Loucy (cell line): ENCODE measurements around the gene PDGFRB.

Experiments used
- H2AFZ ChIP-seq: fragments of 200-600 bp; sonication (generic); 2 replicates; pipeline ENCODE4 v1.6.0; 2016; ENCODE audit warnings: antibody characterized with exemption, mild to moderate bottlenecking, low read length, moderate library complexity
- H3F3A ChIP-seq: fragments of 200-600 bp; 2 replicates; pipeline ENCODE4 v1.6.0; 2016; ENCODE audit warnings: antibody characterized with exemption, low read depth, mild to moderate bottlenecking
- H3K27me3 ChIP-seq: fragments of 200-600 bp; sonication (generic); 2 replicates; pipeline ENCODE4 v1.6.1; 2014; ENCODE audit warnings: low read length, mild to moderate bottlenecking; ENCODE audit not compliant: insufficient read depth, poor library complexity, severe bottlenecking
- H3K36me3 ChIP-seq: fragments of 200-600 bp; sonication (generic); 2 replicates; pipeline ENCODE4 v1.6.1; 2016; ENCODE audit warnings: low read length; ENCODE audit not compliant: insufficient read depth
- H3K4me1 ChIP-seq: fragments of 200-600 bp; sonication (generic); 2 replicates; pipeline ENCODE4 v1.5.1; 2014; ENCODE audit warnings: low read length, mild to moderate bottlenecking; ENCODE audit not compliant: insufficient read depth, poor library complexity, severe bottlenecking
- H3K4me2 ChIP-seq: fragments of 200-600 bp; sonication (generic); 2 replicates; pipeline ENCODE4 v1.6.0; 2014; ENCODE audit warnings: antibody characterized with exemption, low read length, low read depth, mild to moderate bottlenecking; ENCODE audit not compliant: poor library complexity, severe bottlenecking
- H3K4me3 ChIP-seq: fragments of 200-600 bp; sonication (generic); 2 replicates; pipeline ENCODE4 v1.5.1; 2014; ENCODE audit warnings: low read length, mild to moderate bottlenecking, mixed read lengths; ENCODE audit not compliant: poor library complexity, severe bottlenecking
- H3K79me2 ChIP-seq: fragments of 200-600 bp; sonication (generic); 2 replicates; pipeline ENCODE4 v1.6.1; 2014; ENCODE audit warnings: low read length; ENCODE audit not compliant: insufficient read depth
- H3K9ac ChIP-seq: fragments of 200-600 bp; sonication (generic); 2 replicates; pipeline ENCODE4 v1.6.0; 2014; ENCODE audit warnings: mild to moderate bottlenecking, low read depth, low read length, moderate library complexity; ENCODE audit not compliant: poor library complexity, severe bottlenecking
- H3K9me2 ChIP-seq: fragments of 200-600 bp; sonication (generic); replicated peaks from 2 replicates; pipeline ENCODE4 v1.6.1; 2016; ENCODE audit warnings: low read depth, low read length, mixed read lengths
- H3K9me3 ChIP-seq: fragments of 200-600 bp; sonication (generic); 2 replicates; pipeline ENCODE4 v1.6.1; 2014; ENCODE audit warnings: mild to moderate bottlenecking, antibody characterized with exemption, low read length, low read depth; ENCODE audit not compliant: insufficient read depth
- H4K20me1 ChIP-seq: fragments of 200-600 bp; sonication (generic); 2 replicates; pipeline ENCODE4 v1.6.0; 2014; ENCODE audit warnings: antibody characterized with exemption, low read length, mild to moderate bottlenecking; ENCODE audit not compliant: insufficient read depth, poor library complexity, severe bottlenecking
- CTCF ChIP-seq: fragments of 200-600 bp; sonication (generic); conservative IDR thresholded peaks from 2 replicates; pipeline ENCODE4 v1.5.1; 2014; ENCODE audit warnings: mild to moderate bottlenecking, antibody characterized with exemption, low read length
- EZH2phosphoT487 ChIP-seq: fragments of 200-600 bp; IDR thresholded peaks from 2 replicates; pipeline ENCODE4 v1.6.1; 2018; ENCODE audit warnings: antibody characterized with exemption, mild to moderate bottlenecking, moderate library complexity, borderline replicate concordance

The PDGFRB gene

GRCh38 chr5:150148117-150148927 lies 7.3 kb downstream of the PDGFRB start:
- Histone ChIP-seq H3K4me2 (no peak overlapping the region), H3K36me3 (no peaks in the 10 kb centered on the region), H3K27me3 (no peaks in the 10 kb centered on the region), H3K9me2 (no peaks in the 10 kb centered on the region), H3K9me3 (no peaks in the 10 kb centered on the region), H2AFZ (no peak overlapping the region), H4K20me1 (no peaks in the 10 kb centered on the region), H3F3A (no peaks in the 10 kb centered on the region), H3K4me3 (no peak overlapping the region), H3K4me1 (no peaks in the 10 kb centered on the region), H3K9ac (no peak overlapping the region), H3K79me2 (no peaks in the 10 kb centered on the region)
- TF ChIP-seq EZH2phosphoT487 (no peak), CTCF (no peak)

GRCh38 chr5:150147670-150148069 lies 8.0 kb downstream of the PDGFRB start:
- no peak overlapping the region for H3K4me3 ChIP-seq
- H3K4me1 ChIP-seq = no peaks in the 10 kb centered on the region
- TF ChIP-seq CTCF (no peak), EZH2phosphoT487 (no peak)
- H3K36me3 ChIP-seq = no peaks in the 10 kb centered on the region
- H3K9me2 ChIP-seq = no peaks in the 10 kb centered on the region
- H3K79me2 ChIP-seq = no peaks in the 10 kb centered on the region
- H3K4me2 ChIP-seq = no peak overlapping the region
- no peak overlapping the region for H2AFZ ChIP-seq
- H3K27me3 ChIP-seq = no peaks in the 10 kb centered on the region
- H4K20me1 ChIP-seq = no peaks in the 10 kb centered on the region
- H3K9ac ChIP-seq = no peak overlapping the region
- no peaks in the 10 kb centered on the region for H3K9me3 ChIP-seq
- H3F3A ChIP-seq = no peaks in the 10 kb centered on the region

GRCh38 chr5:150146862-150147601 lies 8.6 kb downstream of the PDGFRB start:
- no peak overlapping the region for H3K9ac ChIP-seq
- no peak overlapping the region for H2AFZ ChIP-seq
- H3K4me1 ChIP-seq = no peaks in the 10 kb centered on the region
- TF ChIP-seq CTCF = no peak
- no peak for TF ChIP-seq EZH2phosphoT487
- H3K27me3 ChIP-seq = no peaks in the 10 kb centered on the region
- H3K9me3 ChIP-seq = no peaks in the 10 kb centered on the region
- H3K79me2 ChIP-seq = no peaks in the 10 kb centered on the region
- H3K9me2 ChIP-seq = no peaks in the 10 kb centered on the region
- no peaks in the 10 kb centered on the region for H3K36me3 ChIP-seq
- no peaks in the 10 kb centered on the region for H4K20me1 ChIP-seq
- H3F3A ChIP-seq = no peaks in the 10 kb centered on the region
- H3K4me2 ChIP-seq = no peak overlapping the region
- no peak overlapping the region for H3K4me3 ChIP-seq
